WTC11 (cell line): ENCODE results near the gene PPOX. TPM values are rescaled to one million over a fixed set of nuclear protein-coding genes. Genes with fewer than 3 reads are reported as not detected.

ENCODE experiments used
- ATAC-seq: fragments of 200-7000 bp; cut with Tn5 transposase; 2 replicates; pipeline ENCODE4 v1.10.0; 2021; ENCODE audit warnings: mild to moderate bottlenecking, moderate library complexity
- CTCF ChIA-PET: fragments of 300-600 bp; sonication (Branson Sonifier 250); formaldehyde crosslinking; loops from one replicate; lab custom pipeline; 2021; ENCODE audit warnings: antibody characterized with exemption; lab: Charles Lee
- POLR2A ChIA-PET: fragments of 350-600 bp; sonication (Branson Sonifier 250); formaldehyde crosslinking; loops from one replicate; lab custom pipeline; 2021; ENCODE audit warnings: antibody characterized with exemption; lab: Charles Lee
- DNase-seq: peaks from one replicate; pipeline ENCODE4 v3.0.0; 2021; ENCODE audit warnings: low spot score
- H3K27ac Mint-ChIP-seq: 2 replicates; pipeline ENCODE4 v1.8.0; 2021; ENCODE audit warnings: mixed read lengths
- H3K27me3 Mint-ChIP-seq: 2 replicates; pipeline ENCODE4 v1.8.0; 2021; ENCODE audit warnings: low read depth, mild to moderate bottlenecking, moderate library complexity, mixed read lengths
- H3K36me3 Mint-ChIP-seq: 2 replicates; pipeline ENCODE4 v1.8.0; 2021; ENCODE audit warnings: mixed read lengths
- H3K4me1 Mint-ChIP-seq: 2 replicates; pipeline ENCODE4 v1.8.0; 2022; ENCODE audit warnings: mixed read lengths
- H3K4me3 Mint-ChIP-seq: 2 replicates; pipeline ENCODE4 v1.8.0; 2021; ENCODE audit warnings: mild to moderate bottlenecking, moderate library complexity, mixed read lengths
- H3K9me3 Mint-ChIP-seq: 2 replicates; pipeline ENCODE4 v1.8.0; 2021; ENCODE audit warnings: mixed read lengths
- AFF4 ChIP-seq: sonication (generic); formaldehyde crosslinking; IDR thresholded peaks from 2 replicates; pipeline ENCODE4 v1.8.1; 2023; ENCODE audit warnings: mild to moderate bottlenecking, missing genetic modification reagents, borderline replicate concordance
- CREM ChIP-seq: sonication (generic); formaldehyde crosslinking; IDR thresholded peaks from 2 replicates; pipeline ENCODE4 v1.8.1; 2022; ENCODE audit warnings: mild to moderate bottlenecking, missing genetic modification reagents, moderate library complexity
- GTF2I ChIP-seq: fragments of 250-450 bp; sonication (Bioruptor Pico); conservative IDR thresholded peaks from 2 replicates; pipeline ENCODE4 v1.4.0; 2021; ENCODE audit warnings: mild to moderate bottlenecking
- MXD4 ChIP-seq: fragments of 250-450 bp; sonication (Bioruptor Pico); IDR thresholded peaks from 2 replicates; pipeline ENCODE4 v1.8.0; 2021; ENCODE audit warnings: mild to moderate bottlenecking, moderate library complexity, borderline replicate concordance
- SMAD3 ChIP-seq: sonication (generic); formaldehyde crosslinking; IDR thresholded peaks from 2 replicates; pipeline ENCODE4 v1.8.0; 2022; ENCODE audit warnings: missing genetic modification reagents, mild to moderate bottlenecking, borderline replicate concordance
- ZNF138 ChIP-seq: sonication (generic); formaldehyde crosslinking; conservative IDR thresholded peaks from 2 replicates; pipeline ENCODE4 v1.8.1; 2022; ENCODE audit warnings: mild to moderate bottlenecking, moderate library complexity, missing genetic modification reagents
- total RNA-seq: library from RNA; stranded (reverse); gene quantifications from 3 replicates; pipeline ENCODE4 v1.2.3, GENCODE V29; 2021
- TF ChIP-seq, protein P1 (sequence below): fragments of 250-450 bp; sonication (Bioruptor Pico); conservative IDR thresholded peaks from 2 replicates; pipeline ENCODE4 v1.9.0; 2021; ENCODE audit warnings: mild to moderate bottlenecking
- TF ChIP-seq, protein P2 (sequence below): fragments of 250-450 bp; sonication (Bioruptor Pico); IDR thresholded peaks from 2 replicates; pipeline ENCODE4 v1.9.0; 2021; ENCODE audit warnings: mild to moderate bottlenecking
- TF ChIP-seq, protein P3 (sequence below): sonication (generic); formaldehyde crosslinking; IDR thresholded peaks from 2 replicates; pipeline ENCODE4 v1.8.0; 2022; ENCODE audit warnings: missing genetic modification reagents
- TF ChIP-seq, protein P4 (sequence below): fragments of 250-450 bp; sonication (Bioruptor Pico); IDR thresholded peaks from 2 replicates; pipeline ENCODE4 v1.8.0; 2021; ENCODE audit warnings: mild to moderate bottlenecking

Gene PPOX
- total RNA-seq, 1 experiment from 2014 or later, result 44.8 TPM

DNA sequence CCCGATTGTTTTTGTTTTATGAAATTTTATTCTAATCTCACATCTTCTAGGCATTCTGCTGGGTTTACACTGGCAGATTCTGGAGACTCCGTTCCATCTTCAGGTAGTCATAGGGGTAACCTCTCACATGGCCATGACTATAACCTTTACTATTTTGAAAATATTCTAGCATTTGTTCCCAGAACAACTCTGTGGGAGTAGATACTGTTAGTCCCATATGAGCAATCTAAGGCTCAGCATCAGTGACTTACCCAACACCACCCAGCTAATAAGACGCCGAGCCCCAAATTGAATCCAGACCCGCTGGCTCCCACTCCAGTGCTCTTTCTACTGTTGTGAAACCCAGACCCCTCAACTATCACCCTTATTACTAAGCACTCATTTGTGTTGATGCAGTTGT lies 22.8 kb downstream of the PPOX start:
- DNase-seq, result no peak
- Mint-ChIP-seq H3K4me3 (no peak overlapping the region), H3K27me3 (no peaks in the 10 kb centered on the region), H3K36me3 (0 out of 2 replicates have a peak, but pooled peaks cover 3% of the 10 kb centered on the region), H3K4me1 (peaks cover 15% of the 10 kb centered on the region)
- POLR2A ChIA-PET, result no interaction called here
- no peak for ATAC-seq
- TF ChIP-seq, protein P1, sequence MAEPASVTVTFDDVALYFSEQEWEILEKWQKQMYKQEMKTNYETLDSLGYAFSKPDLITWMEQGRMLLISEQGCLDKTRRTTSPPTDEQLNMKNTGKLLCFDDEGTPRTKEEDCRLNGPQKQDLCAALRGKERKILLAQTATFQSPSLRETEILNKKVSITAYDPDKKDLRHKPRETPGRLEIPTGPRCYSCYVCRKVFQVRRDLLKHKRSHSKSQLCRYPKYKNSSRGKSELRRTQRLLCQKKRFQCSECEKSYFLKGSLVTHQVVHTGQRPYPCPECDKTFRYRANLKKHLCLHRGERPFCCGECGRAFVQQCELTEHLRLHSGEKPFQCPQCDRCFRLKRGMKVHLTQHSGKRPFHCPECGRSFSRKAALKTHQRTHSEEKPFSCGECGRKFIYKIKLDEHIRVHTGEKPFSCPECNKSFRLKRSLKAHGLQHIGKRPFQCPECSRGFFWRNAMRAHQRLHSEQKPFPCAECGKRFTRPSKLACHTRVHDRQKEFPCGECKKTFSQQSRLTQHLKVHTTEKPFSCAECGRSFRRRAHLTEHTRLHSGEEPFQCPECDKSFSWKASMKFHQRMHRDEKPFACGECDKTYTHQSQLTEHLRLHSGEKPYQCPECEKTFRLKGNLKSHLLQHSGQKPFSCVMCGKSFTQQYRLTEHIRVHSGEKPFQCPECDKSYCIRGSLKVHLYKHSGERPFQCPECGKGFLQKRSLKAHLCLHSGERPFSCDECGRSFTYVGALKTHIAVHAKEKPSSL, result no peak
- no peak for TF ChIP-seq ZNF138
- TF ChIP-seq SMAD3, result no peak
- TF ChIP-seq, protein P2, sequence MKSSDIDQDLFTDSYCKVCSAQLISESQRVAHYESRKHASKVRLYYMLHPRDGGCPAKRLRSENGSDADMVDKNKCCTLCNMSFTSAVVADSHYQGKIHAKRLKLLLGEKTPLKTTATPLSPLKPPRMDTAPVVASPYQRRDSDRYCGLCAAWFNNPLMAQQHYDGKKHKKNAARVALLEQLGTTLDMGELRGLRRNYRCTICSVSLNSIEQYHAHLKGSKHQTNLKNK, result no peak
- TF ChIP-seq AFF4 (CRISPR knock-in tag), result no peak
- TF ChIP-seq, all 79 proteins: peak for 0
- CTCF ChIA-PET, result no interaction called here
- Mint-ChIP-seq H3K9me3 (no peaks in the 10 kb centered on the region), H3K27ac (no peak overlapping the region)

DNA sequence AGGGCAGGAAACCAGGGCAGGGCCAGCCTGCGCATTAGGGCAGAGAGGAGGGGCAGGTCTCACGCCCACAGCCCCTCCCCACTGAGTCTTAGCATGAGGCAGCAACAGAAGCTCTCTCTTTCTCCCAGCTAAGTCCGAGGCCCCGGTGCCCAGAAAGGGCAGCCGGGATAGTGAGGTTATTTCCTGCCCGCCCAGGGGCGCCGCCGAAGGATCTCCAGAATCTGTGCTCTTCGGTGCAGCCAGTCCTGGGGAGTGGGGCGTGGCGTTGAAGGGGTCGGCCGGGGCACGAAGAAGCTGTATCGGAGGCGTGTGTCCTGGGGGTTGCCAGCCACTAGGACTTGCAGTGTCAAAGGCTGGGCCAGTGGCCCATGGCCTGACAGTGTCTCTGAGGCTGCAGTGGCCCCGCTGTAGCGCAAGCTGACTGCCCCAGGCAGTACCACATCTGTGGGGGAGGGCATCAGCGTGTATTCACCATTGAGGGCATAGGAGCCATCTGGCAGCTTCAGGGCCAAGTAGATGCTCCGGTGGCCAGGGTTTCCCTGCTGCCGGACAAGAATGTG lies 24.8 kb downstream of the PPOX start:
- peak overlapping the region; percentile 16; the same call in 1 of the 2 replicates for H3K4me3 Mint-ChIP-seq
- H3K9me3 Mint-ChIP-seq, result no peaks in the 10 kb centered on the region
- no peak for DNase-seq
- H3K27me3 Mint-ChIP-seq, result no peaks in the 10 kb centered on the region
- TF ChIP-seq CREM (CRISPR knock-in tag) (no peak), MXD4 (CRISPR knock-in tag) (no peak), GTF2I (CRISPR knock-in tag) (no peak)
- TF ChIP-seq, protein P3, sequence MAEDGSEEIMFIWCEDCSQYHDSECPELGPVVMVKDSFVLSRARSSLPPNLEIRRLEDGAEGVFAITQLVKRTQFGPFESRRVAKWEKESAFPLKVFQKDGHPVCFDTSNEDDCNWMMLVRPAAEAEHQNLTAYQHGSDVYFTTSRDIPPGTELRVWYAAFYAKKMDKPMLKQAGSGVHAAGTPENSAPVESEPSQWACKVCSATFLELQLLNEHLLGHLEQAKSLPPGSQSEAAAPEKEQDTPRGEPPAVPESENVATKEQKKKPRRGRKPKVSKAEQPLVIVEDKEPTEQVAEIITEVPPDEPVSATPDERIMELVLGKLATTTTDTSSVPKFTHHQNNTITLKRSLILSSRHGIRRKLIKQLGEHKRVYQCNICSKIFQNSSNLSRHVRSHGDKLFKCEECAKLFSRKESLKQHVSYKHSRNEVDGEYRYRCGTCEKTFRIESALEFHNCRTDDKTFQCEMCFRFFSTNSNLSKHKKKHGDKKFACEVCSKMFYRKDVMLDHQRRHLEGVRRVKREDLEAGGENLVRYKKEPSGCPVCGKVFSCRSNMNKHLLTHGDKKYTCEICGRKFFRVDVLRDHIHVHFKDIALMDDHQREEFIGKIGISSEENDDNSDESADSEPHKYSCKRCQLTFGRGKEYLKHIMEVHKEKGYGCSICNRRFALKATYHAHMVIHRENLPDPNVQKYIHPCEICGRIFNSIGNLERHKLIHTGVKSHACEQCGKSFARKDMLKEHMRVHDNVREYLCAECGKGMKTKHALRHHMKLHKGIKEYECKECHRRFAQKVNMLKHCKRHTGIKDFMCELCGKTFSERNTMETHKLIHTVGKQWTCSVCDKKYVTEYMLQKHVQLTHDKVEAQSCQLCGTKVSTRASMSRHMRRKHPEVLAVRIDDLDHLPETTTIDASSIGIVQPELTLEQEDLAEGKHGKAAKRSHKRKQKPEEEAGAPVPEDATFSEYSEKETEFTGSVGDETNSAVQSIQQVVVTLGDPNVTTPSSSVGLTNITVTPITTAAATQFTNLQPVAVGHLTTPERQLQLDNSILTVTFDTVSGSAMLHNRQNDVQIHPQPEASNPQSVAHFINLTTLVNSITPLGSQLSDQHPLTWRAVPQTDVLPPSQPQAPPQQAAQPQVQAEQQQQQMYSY, result peak; percentile 83
- TF ChIP-seq, protein P4, sequence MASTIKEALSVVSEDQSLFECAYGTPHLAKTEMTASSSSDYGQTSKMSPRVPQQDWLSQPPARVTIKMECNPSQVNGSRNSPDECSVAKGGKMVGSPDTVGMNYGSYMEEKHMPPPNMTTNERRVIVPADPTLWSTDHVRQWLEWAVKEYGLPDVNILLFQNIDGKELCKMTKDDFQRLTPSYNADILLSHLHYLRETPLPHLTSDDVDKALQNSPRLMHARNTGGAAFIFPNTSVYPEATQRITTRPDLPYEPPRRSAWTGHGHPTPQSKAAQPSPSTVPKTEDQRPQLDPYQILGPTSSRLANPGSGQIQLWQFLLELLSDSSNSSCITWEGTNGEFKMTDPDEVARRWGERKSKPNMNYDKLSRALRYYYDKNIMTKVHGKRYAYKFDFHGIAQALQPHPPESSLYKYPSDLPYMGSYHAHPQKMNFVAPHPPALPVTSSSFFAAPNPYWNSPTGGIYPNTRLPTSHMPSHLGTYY (CRISPR knock-in tag), result no peak
- TF ChIP-seq, all 79 proteins: peak for 1
- ChIA-PET POLR2A (no interaction called here), CTCF (interaction anchor here (0.6 to 3.2 kb wide), 12 partner anchors 10 to 201 kb away, joined by 3 to 22 read pairs (median 4); partner anchors contain the start of genes B4GALT3, NDUFS2, PCP4L1 and PPOX)
- Mint-ChIP-seq H3K36me3 (0 out of 2 replicates have a peak, but pooled peaks cover 3% of the 10 kb centered on the region), H3K27ac (no peak overlapping the region), H3K4me1 (peaks cover 11% of the 10 kb centered on the region)
- peak; percentile 74 for ATAC-seq
